NK-92 (cell line): Measurements from ENCODE around the gene MRGPRD.
"Not testable (repeated sequence)": the region's sequence is repeated elsewhere in the genome, so short reads cannot be mapped to it uniquely, and the experiment has no call there.

Source experiments
- DNase-seq: peaks from one replicate; lab custom pipeline; 2025; ENCODE audit not compliant: unreplicated experiment; lab: John Stamatoyannopoulos, UW

Gene MRGPRD

DNA sequence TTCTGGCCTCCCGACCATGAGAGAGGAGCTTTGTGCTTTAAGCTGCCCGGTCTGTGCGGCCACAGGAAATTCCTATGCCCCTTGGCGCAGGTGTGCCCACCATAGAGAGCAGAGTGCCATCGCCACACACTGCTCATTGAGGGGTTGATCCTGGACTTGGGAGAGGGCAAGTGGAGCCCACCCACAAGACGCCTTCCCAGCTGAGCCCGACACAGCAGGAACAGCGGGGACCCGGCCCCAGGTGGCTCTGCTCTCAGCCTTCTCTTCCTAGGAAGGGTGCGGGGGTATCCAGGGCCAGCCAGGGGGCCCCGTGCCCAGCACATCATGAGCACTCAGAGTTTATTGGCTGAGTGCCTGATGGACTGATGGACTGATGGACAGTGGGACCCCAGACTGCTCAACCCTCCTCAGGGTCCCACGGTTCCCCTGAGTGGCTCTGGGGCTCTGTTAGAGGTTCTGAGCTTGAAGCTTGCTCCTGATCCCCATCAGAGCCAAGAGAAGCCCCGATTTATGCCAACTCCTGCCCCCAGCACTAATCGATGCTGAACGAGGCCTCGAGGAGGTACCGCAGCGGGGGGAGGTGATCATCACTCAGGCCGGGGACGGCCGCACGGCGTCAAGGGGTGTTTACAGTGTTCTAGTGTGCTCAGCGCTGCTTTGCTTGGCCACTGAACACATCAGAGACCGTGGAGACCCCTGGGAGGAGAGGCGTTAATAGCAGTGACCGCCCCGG is 13.5 kb upstream of the MRGPRD start:
- no peak for DNase-seq

GRCh38 chr11:68993546-68993945 is 12.8 kb upstream of the MRGPRD start:
- DNase-seq, result no peak

- no peak for DNase-seq
Observed at GRCh38 chr11:68992743-68993255, 12.0 kb upstream of the MRGPRD start.

DNA sequence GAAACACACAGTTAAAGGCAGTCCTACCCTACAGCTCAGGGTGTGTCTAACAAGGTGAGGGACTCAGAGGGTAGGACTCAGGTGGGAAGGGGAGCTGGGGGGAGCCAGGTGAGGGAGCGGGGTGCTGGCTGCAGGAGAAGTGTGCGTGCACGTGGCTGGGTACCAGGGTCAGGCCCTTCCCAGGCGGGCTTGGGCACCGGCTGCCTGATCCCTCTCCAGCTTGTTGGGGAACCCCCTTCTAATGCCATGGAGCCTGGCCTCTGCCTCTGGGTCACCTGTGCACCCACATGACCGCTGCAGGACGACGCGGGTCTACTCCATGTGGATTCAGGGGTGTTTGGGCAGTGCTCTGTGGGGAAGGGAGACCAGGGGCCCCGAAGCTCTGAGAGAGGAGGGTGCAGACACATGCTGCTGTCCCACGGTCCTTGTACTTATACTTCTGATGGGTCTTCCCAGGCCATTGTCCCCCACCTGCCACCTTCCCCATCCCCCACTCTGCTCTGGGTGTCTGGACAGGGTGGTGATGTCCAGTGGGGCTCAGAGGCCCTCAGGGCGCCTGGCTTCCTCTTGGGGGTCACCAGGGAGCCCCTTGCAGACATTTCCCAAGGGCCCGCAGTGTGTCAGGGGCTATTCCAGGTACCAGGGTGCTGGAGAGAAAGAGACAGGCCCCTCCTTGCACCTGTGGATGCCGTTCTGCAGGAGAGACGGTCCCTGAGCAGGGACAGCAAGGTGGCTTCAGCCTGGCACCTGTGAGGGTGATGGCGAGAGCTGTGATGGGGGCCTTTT is 10.4 kb upstream of the MRGPRD start:
- DNase-seq, result no peak

GRCh38 chr11:68989936-68990606 is 9.3 kb upstream of the MRGPRD start:
- no peak for DNase-seq

DNA sequence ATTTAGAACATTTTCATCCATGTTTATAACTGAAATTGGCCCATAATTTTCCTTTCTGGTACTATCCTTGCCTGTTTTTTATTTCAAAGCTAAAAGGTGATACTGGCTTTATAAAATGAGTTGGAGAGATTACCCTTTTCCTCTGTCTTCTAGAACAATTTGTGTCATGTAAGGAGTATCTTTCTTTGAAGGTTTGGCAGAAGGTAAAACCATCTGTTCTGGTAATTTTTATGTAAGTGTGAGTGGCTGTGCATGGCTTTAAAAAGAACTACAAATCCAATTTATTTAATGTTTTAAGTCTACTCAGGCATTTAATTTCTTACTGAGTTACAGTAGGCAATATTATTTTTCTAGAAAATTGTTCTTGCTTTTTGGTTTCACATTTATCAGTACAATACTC is 7.7 kb upstream of the MRGPRD start:
- DNase-seq, result no peak

GRCh38 chr11:68987211-68987610 is 6.4 kb upstream of the MRGPRD start:
- DNase-seq, result no peak

DNA sequence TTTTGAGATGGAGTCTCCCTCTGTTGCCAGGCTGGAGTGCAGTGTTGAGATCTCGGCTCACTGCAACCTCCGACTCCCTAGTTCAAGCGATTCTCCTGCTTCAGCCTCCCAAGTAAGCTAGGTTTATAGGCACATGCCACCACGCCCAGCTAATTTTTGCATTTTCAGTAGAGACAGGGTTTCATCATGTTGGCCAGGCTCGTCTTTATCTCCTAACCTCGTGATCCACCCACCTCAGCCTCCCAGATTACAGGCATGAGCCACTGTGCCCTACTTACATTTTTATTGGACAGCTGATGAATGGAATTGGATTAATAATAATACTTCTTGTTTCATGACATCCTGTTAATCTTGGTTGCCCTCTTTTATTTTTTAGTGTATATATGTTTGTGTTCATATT is 3.0 kb upstream of the MRGPRD start:
- DNase-seq, result no peak

- no peak for DNase-seq
Observed at GRCh38 chr11:68982134-68982533, 1.3 kb upstream of the MRGPRD start.

DNA sequence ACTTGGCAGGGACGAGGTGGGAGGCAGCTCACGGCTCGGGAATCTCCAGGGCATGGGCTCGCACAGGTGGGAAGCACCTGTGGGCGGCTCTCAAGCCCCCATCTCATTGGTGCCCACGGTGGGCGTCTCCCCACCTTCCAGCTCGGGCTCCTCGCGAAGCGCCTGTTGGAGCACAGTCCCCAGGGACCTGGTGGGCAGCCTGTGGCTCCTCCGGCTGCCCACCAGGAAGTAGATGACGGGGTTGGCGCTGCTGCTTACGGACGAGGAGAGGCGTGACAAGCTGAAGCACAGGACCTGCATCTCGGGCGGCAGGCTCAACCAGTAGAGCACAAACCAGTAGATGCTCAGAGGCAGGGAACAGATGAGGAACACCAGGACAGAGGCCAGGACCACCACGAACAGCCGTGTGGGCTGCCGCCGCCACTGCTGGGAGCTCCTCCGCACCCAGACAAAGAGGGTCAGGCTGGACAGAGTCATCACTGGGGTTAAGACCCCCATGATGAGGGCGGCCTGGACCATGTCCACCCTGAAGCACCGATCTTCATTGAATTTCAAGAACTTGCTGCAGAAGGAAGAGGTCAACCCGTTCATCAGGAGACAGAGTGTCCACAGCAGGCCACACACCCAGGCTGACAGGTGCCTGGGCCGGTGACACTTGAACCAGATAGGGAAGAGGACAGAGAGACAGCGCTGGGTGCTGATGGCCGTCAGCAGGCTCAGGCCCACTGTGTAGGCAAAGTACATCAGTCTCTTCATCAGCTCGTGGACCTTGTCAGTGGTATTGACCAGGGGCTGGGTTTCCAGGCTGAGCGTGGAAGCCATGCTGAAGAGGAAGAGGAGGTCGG is 633 bp downstream of the MRGPRD start:
- no peak for DNase-seq

GRCh38 chr11:68978931-68979594 is 1.7 kb downstream of the MRGPRD start:
- DNase-seq, result no peak

- DNase-seq, result no peak
Observed at GRCh38 chr11:68978626-68978930, 2.2 kb downstream of the MRGPRD start.

DNA sequence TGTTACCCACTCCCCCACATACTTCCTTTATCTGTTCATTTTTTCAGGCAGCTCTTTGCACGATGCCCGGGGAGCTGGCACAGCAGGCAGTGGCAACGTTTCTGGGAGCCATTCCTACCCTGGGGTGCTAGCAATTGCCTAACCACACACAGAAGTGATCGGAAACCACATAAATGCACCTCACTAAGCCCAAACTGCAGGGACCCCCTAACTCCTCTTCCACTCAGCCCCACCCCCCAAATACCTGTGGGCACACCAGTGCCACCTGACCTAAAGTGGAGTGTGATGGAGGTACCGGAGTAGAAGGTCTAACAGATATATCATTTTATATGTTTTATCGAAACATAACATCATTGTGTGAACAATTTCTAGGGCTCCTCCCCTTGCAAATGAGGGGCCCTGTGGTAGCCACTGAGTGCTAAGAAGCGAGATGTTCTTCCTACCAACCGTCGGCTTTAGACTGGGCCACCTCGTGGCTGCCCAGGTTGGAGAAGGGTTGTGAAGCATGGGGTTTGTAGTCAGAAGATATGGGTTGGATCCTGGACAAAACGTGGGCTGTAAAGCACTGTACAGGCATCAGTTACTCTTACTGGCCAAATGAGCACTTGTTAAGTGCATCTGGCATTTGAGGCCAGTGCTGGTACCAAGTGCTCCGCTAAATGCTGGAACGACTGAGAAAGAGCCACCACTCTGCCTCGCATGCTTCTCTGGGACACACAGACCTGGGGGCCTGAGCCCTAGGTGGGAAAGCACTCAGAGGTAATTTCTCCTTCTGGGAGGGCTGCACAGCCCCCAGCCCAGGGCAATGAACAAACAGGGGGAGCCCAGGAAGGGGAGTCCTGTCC is 2.8 kb downstream of the MRGPRD start:
- DNase-seq, result no peak

DNA sequence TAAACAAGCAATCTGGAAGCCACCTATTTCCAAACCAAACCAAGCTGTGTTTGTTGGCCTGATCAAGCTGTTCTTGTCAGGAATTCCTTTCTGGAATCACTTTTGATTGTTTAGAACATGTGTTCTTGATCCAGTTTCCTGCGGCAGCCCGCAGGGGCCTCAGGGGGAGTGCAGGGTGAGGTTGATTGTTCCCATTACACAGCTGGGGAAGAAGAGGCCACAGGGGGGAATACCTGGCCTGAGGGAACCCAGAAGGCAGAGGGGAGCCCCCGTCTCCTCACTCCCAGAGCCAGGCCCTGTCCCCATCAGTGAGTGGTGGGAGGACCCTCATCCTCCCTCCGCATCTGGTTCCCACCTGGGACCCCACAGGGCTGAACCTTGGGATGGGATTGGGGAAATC is 4.2 kb downstream of the MRGPRD start:
- no peak for DNase-seq

- DNase-seq, result no peak
Observed at GRCh38 chr11:68976095-68976494, 4.7 kb downstream of the MRGPRD start.

DNA sequence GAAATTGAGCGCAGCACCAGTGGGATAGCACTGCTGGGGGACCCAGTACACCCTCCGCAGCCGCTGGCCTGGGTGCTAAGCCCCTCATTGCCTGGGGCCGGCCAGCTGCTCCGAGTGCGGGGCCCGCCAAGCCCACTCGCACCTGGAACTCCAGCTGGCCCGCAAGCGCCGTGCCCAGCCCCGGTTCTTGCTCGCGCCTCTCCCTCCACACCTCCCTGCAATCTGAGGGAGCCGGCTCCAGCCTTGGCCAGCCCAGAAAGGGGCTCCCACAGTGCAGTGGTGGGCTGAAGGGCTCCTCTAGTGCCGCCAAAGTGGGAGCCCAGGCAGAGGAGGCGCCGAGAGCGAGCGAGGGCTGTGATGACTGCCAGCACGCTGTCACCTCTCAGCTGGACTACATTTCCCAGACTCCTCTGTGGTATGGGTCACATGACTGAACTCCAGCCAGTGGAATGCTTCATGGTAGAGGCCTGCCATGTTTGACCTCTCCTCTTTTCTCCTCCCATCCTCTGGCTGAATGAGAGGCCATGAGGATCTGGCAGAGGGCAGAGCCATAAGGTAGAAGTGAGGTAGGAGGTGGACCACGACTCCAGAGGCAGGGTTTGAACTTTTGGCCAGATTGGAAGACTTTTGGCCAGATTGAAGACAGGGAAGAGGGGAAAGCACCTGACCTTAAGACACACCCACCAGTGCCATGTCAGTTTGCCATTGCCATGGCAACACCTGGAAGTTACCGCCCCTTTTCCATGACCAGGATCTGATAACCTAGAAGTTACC is 6.2 kb downstream of the MRGPRD start:
- no peak for DNase-seq

DNA sequence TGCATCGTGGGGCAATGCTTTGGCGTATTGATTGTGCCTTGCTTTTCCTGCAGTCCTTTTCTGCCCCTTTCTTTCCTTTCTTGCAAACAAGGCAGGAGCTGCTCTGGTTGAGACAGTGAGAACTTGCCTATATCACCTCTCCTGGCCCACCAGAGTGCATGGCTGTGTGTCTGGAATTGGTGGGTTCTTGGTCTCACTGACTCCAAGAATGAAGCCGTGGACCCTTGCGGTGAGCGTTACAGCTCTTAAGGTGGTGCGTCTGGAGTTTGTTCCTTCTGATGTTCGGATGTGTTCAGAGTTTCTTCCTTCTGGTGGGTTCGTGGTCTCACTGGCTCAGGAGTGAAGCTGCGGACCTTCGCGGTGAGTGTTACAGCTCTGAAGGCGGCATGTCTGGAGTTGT is 7.1 kb downstream of the MRGPRD start:
- not testable (repeated sequence) for DNase-seq

DNA sequence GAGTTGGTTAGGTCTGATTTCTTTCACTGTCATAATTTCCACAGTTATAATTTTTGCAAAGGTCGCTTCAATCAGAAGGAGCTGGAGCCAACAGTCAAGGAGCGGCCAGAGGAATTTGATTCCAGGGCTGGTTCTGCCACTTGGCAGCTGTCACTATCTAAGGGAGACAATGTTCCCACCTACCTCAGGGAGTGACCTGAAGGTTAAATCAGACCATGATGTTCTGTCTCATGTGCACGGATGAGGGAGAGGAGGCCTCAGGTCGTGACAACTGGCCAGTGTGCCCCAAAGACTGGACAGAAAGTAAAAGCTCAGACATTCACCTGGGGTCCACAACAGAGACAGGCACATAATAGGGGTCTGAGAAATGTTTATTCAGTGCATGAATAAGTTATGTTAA is 7.6 kb downstream of the MRGPRD start:
- no peak for DNase-seq
